GM19467 (cell line): ENCODE results near the gene ALDH2.
A peak's percentile ranks its signal among the peaks of the same experiment; 100 is the strongest.
"Not testable (repeated sequence)": the region's sequence is repeated elsewhere in the genome, so short reads cannot be mapped to it uniquely, and the experiment has no call there.

Source experiments
- ATAC-seq: cut with Tn5 transposase; IDR thresholded peaks from one replicate; pipeline ENCODE4 v1.9.1; 2021; ENCODE audit warnings: mild to moderate bottlenecking, moderate library complexity; ENCODE audit not compliant: unreplicated experiment

ALDH2 gene

DNA sequence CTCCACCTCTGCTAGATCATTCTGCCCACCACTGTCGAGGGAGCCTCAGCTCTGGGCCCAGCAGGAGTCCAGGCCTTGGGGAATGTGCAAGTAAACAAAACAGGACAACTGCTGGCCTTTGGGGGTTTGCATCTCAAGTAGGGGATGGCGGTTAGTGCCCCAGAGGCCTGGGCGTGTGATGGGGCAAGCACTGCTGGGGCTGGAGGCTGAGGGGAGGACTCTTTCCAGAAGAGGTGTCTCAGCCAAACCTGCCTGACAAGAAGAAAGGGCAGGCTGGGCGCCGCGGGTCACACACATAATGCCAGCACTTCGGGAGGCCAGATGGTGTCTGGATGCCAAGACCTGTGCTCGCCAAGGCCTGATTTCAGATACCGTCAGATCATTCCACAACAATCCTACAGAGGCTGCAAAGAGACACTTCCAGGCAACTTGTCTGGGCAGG is 8.6 kb upstream of the ALDH2 start:
- no peak for ATAC-seq

DNA sequence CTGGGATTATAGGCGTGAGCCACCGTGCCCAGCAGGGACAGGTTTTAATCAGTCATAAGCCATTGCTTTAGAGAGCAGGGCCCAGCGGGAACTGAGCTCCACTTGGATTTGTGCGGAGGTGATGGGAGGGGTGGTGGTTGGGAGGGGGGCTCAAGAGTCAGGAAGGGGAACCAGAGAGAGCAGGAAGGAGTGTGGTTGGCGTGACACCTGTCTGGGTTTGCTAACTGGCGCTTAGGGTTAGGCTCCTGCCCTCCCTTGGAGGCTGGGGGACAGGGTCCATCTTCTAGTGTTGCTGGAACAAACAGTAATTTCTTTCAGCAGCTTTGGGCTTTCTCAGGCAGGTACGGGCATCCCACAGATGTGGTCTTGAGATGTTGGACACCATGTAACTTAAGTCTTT is 7.5 kb upstream of the ALDH2 start:
- ATAC-seq = no peak

DNA sequence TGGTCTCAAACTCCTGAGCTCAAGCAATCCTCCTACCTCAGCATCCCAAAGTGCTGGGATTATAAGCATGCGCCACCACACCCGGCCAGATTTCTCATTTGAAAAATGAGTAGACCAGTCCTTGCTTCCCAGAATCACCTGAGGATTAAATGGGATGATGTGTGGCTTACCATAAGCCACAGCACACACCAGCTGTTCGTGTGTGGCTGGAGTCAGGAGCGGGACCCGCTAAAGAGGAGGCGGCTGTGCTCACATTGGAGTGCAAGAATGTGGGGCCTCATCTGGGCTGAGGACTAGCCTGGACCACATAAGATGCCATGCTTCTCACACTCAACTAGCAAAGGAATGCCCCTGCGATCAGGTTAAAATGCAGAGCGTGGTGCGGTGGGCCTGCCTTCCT is 6.7 kb upstream of the ALDH2 start:
- no peak for ATAC-seq

DNA sequence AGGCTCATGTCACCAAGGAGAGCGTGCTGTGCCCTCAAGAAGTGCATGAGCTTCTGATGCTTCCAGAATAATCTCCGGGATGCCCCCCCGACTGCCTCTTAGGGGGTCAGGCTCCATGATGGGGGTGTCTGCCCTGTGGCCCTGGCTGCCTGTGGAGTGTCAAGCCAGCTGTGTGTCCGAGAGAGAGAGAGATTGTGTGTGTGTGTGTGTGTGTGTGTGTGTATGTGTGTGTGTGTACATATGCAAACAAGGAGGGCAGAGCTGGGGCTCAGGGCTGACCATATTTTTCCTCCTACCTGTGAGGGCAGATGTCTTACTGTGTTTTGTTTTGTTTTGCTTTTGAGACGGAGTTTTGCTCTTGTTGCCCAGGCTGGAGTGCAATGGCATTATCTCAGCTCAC is 5.6 kb upstream of the ALDH2 start:
- no peak for ATAC-seq

DNA sequence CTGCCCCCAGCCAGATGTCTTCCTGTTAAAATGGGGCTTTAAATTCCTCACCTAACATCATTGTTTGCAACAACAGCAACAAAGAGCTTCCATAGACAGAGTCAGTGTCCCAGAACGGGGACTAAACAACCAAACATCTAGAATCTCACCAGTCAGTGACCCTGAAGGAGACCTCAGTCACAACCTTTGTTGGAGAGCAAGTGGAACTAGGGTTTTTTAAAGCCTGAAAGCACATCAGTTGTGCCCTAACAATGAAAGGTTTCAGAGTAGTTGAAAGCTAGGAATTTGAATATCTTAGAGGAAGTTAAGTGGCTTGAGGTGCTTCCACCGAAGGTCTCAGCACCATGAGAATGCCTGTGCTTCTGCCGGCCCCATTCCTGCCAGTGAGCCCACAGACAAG is 5.0 kb upstream of the ALDH2 start:
- no peak for ATAC-seq

DNA sequence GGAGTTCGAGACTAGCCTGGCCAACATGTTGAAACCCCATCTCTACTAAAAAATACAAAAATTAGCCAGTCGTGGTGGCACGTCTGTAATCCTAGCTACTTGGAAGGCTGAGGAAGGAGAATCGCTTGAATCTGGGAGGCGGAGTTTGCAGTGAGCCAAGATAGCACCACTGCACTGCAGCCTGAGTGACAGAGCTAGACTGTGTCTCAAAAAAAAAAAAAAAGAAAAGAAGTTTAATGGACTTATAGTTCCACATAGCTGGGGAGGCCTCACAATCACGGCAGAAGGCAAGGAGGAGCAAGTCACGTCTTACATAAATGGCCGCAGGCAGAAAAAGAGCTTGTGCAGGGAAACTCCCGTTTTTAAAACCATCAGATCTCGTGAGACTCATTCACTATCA is 3.2 kb upstream of the ALDH2 start:
- not testable (repeated sequence) for ATAC-seq

DNA sequence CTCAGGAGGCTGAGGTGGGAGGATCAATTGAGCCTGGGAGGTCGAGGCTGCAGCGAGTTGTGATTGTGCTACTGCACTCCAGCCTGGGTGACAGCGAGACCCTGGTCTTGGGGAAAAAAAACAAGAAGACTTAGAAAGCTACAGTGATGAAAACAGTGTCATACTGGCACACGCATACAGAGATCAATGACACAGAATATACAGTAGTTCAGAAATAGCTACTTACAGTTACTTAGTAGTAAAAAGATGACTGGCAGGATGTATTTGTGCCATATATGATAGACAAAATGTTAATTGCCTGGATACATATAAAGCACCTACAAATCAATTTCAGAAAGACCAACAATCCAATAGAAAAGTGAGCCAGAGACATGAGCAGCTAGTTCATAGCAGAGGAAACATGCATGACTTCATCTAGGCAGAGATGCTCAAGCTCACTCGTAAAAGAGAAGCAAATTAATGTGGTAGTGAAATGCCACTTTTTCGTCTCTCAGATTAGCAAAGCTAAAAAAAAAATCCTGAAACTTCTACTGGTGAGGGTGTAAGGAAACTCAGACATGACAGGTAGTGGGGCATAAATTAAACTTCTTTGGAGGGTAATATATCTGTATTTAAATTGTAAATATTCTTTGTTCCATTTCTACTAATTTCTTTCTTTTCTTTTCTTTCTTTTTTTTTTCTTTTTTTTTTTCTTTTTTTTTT is 2.5 kb upstream of the ALDH2 start:
- no peak for ATAC-seq

DNA sequence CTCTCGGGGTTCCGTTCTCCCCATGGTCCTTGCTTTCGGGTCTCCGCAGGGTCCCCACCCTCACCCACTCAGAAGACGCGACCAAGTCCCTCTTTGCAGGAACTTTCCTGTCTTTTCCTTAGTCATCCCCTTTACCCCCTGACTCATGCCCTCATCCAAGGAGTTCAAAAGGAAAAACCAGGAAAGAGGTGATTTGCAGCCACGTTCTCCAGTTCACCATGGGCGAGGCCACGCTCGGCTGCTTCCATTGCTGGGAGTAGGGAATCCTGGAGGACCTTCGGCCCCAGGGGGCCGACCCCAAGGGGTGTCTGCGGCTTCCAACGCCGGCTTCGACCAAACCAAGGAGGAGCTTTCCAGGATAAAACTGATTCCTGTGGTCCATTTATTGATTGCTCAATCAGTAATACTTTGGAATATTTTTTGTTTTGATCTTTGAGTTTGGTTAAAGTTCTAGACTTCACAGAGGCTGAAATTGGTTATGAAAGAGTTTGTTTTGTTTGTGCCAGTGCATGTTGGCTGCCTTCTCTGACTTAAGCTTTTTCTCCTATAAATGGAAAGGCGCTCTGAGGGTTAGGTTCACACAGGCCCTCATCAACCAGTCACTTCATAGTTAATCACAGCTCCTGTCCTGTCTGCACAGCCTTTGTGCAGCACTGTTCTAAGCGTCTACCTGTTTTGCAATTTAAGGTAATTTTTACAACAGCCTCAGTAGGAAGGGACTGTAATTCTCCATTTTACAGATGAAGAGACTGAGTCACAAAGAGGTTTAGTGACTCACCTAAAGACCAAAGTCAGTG is 827 bp downstream of the ALDH2 start:
- no peak for ATAC-seq

DNA sequence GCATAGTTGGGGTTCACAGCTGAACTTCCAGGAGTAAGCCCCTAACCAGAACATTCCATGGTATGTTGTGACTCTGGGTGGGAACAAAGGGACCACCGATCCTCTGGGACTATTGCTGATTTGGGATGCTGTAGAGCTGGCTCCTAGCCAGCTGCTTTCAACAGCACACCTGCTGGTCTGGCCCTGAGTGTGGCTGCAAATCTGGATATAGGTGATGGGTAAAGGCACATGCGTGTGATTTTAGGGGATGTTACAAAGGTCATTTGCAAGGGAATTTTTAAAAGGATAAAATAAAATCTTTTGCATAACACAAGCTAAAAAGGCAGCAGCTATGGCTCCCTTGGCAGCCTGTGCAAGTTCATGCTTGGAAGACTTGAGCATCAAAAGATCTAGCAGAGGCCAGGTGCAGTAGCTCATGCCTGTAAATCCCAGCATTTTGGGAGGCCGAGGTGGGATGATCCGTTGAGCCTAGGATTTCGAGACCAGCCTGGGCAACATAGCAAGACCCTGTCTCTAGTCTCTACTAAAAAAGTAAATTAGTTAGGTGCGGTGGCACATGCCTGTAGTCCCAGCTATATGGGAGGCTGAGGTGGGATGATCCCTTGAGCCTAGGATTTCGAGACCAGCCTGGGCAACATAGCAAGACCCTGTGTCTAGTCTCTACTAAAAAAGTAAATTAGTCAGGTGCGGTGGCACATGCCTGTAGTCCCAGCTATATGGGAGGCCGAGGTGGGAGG is 1.6 kb downstream of the ALDH2 start:
- ATAC-seq = no peak

DNA sequence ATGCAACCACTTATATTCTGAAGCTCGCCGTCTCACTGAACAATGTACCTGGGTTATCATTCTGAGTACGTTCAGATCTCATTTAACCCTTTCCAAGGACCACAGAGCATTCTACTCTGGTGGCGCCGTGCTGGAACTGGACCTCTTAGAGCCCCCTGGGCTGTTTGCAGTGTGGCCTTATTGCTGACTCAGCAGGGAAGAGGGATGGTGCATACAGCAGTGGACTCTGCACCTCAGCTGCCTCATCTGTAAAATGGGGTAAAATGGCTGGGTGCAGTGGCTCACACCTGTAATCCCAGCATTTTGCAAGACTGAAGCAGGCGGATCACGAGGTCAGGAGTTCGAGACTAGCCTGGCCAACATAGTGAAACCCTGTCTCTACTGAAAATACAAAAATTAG is 2.9 kb downstream of the ALDH2 start:
- ATAC-seq = no peak

DNA sequence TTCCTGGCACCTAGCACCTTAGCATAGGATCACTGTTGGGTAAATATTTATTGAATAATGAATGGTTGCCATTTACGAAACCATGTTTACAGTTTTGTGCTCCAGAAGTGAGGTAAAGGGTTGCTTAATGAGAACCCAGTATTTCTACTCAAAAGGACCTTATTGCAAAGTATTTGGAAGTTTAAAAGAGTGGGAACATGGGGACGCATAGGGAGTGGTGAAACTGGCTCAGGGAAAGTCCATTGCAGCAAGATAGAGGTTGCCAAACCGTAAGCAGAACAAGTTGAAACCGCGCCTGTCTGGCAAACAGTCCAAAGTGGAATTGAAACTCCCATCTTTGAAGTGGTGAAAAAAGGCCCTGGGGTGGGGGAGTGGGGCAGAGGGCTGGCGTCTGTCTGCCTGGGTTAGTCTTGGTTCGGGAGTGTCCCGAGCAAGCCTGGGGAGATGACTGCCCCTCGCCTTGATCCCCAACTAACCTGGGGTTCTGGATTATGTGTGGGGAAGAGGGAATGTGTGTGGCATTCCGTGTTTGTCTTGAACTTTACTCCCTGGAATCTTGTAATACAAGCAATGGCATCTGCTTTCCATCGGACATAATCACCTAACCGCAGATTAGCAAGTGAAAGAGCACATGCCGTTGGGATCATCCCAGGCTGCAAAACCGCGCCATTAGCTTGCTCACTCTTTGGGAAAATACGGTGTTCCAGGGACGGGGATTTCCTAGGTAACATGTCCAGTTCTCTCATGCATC is 7.2 kb downstream of the ALDH2 start:
- ATAC-seq = no peak

DNA sequence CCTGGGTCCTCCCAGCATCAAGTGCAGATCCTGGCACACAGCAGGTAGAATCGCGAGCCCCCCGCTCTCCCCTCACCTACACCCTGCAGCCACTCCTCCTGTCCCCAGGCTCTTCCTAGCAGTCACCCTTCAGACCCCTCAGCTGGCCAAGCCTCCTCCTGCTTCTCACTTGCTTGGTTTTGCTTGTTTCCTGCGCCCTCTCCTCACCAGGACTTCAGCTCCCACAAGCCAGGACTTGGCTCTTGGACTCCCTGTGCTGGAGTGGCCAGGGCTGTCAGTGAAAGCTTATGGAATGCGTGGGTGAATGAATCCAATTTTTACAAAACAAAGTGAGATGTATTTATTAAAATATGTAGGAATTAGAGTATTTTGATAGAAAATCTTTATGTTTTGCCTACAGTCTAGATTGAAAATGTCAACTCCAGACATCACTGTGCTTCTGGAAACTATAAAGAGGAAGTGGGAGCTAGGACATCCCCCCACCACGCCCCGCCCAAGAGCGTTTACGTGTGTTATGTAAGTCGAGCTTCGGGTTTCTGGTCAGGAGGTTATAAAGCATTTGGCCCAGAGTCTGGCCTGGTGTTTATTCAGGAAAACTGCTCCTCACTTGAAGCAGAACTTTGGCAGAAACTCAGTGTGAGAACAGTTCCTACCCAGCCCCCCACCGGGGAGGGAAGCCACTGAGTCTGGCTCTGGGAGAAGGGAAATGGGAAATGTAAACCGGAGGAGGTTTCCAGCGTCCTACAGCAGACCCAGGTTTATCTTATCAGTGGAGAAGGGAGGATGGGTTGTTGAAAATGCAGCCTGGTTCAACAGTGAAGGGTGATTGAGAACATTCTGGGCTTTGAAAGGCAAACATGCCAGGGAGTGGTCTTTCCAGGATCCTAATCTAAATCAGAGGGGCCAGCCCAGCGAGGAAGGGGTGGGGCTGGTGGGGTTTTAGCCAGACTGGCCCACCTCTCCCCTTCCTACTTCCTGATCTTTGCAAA is 8.8 kb downstream of the ALDH2 start:
- ATAC-seq = peak; percentile 49

DNA sequence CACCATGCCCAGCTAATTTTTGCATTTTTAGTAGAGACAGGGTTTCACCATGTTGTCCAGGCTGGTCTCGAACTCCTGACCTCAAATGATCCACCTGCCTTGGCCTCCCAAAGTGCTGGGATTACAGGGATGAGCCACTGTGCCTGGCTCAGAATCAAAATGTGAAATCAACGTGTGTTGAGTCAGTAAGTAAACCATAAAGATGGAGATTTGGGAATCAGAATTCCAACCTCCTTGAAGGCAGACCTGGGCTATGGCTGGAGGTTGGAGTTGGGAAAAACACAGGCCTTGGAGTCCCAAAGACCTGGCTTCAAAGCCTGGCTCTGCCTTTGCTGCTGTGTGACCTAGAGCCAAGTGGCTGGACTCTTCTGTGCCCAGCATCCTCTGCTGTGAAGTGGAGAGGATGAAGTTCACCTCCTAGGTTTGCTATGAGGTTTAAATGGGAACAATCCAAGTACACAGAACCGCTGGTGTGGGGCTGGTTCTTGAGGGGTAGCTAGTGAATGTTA is 10.2 kb downstream of the ALDH2 start:
- ATAC-seq = no peak

DNA sequence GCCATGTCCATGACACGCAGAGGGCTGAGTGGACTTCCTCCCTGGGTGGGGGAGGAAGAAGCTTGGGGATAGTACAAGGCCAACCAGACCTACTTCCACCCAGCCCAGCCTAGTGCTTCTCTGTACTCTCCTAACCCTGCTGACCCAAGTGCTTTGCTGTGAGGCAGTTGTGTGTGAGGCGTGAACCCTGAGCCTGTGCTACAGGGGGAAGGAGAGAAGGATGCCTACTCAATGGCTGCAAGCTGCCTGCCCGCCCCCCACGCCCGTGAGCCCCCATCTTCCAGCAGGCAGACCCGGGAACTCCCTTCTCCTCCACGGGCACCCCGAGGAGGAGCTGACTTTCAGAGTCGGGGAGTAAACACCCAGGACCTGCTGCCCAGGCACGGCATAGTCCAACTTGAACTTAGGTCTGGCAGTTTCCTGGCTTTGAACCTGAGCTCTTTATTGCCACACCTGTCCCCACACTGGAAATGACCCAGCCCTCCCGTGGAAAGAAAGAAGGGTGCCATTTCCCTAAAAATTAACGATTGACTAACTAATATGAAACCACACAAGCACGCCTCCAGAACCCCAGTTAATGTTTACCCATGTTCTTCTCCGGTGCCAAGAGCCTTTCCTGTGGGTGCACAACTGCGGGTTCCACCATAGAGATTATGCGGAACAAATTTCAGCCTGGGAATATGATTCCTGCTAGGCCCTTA is 10.8 kb downstream of the ALDH2 start:
- no peak for ATAC-seq

DNA sequence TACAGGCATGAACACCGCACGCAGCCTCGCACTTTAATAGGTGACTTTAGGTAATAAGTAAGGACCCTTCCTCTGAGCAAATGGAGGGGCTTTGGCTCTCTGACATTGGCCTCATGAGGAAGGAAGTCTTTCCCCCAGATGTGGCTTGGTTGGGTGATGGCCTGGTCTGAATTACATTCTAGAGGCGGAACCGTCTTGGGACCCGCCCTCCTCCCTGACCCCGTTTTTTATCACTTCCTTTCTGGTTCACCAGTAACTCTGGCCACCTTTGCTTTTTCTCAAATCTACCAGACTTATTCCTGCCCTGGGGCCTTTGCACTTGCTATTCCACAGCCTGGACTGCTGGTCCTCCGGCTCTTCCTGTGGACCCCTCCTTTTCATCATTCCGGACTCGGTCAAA is 13.4 kb downstream of the ALDH2 start:
- ATAC-seq = no peak

DNA sequence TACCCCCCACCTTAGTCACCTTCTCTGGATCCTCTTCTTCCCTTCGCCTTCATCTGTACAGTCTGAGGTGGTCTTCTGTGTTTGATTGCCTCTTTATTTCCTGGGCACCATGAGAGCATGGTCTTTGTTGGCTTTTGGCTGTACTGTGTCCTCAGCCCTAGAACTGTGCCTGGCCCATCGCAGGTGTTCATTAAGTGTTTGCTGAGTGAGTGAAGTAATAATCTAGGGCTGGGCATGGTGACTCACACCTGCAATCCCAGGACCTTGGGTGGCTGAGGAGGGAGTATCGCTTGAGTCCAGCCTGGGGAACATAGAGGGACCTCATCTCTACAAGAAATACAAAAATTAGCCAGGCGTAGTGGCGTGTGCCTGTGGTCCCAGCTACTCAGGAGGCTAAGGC is 13.9 kb downstream of the ALDH2 start:
- ATAC-seq = no peak

DNA sequence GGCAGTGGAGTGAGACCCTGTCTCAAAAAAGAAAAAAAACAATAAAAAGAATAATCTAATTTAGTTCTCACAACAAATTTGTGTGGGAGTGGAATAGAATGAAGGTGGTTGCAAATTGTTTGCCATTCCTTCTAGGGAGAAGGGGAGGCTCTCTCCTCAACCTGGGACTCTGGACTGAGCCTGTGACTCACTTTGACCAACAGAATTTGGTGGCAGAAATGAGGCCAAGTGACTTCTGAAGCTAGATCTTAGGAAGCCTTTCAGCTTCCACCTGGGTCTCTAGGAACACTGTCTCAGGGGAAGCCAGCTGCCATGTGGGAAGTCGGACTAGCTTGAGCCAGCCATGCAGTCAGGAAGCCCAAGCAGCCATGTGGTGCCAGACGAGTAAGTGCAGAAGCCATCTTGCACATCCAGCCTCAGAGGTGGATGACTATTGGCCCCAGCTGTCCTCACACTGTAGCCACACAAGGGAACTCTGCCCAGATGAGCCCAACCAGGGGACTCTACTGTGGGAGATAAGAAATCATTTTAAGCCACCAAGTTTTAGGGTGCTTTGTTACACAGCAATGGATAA is 14.4 kb downstream of the ALDH2 start:
- ATAC-seq = no peak

DNA sequence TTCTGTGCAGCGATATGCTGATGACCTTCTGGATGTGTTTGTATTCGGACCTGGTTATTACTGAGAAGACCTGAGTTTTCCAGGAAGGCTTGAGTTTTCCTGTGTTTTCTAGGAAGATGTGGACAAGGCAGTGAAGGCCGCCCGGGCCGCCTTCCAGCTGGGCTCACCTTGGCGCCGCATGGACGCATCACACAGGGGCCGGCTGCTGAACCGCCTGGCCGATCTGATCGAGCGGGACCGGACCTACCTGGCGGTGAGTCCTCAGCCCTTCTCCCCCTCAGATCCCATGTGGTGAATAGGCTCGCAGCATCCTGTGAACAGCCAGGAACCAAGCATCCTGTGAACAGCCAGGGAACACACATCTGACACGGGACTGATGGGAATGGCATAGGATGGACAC is 16.3 kb downstream of the ALDH2 start:
- no peak for ATAC-seq

DNA sequence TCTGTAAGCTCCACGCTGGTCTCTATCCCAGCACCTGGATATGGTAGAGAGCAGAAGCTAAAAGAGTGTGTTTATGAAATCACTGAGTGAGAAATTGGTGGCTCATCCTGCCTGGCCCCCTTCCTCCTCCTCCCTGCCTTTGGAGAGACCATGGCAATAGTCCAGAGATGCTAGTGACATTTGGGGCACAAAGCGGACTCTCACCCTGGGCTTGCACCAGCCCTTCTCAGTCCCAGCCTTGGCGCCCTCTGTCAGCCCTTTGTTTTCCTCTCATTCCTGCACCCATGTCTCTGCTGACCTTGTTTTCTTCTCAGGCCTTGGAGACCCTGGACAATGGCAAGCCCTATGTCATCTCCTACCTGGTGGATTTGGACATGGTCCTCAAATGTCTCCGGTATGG is 18.2 kb downstream of the ALDH2 start:
- ATAC-seq = no peak
